HCT116 (cell line): ENCODE results near the gene ERMP1. TPM values are rescaled to one million over a fixed set of nuclear protein-coding genes. Genes with fewer than 3 reads are reported as not detected.

Experiments used
- ATAC-seq: fragments of 200-7000 bp; cut with Tn5 transposase; 2 replicates; pipeline ENCODE4 v1.9.1; 2020; ENCODE audit warnings: mild to moderate bottlenecking, moderate library complexity
- BruUV-seq: library from RNA; stranded (reverse); fragments of 400-500 nt; replicated peaks from 2 replicates; lab custom pipeline; 2021; lab: Mats Ljungman, UMichigan
- CTCF ChIA-PET: fragments of 300-600 bp; sonication (Branson Sonifier 250); formaldehyde crosslinking; loops from one replicate; lab custom pipeline; 2021; ENCODE audit warnings: antibody characterized with exemption; lab: Charles Lee
- POLR2A ChIA-PET: fragments of 300-600, 350-600 bp; sonication (Branson Sonifier 250); formaldehyde crosslinking; loops from one replicate; lab custom pipeline; 2021; ENCODE audit warnings: antibody characterized with exemption; lab: Charles Lee
- RAD21 ChIA-PET, 2 experiments: fragments of 300-600 bp; sonication (Branson Sonifier 250); formaldehyde crosslinking; loops; one replicate each; lab custom pipeline; 2023; ENCODE audit warnings: low total read pairs in 2 of 2; ENCODE audit not compliant: uncharacterized antibody in 2 of 2, unreplicated experiment in 2 of 2, low non-redundant PET in 1 of 2; lab: Charles Lee
- DNase-seq: peaks from one replicate; pipeline ENCODE4 v3.0.0-alpha.2; 2010; ENCODE audit warnings: low read depth, low spot score
- H2AFZ ChIP-seq: fragments of 200-600 bp; shearing (Covaris generic), sonication (generic); 2 replicates; pipeline ENCODE4 v1.6.1; 2017; ENCODE audit warnings: low read depth, mixed run types, mixed read lengths, antibody characterized with exemption, low read length; ENCODE audit not compliant: poor library complexity, severe bottlenecking
- H3K27ac ChIP-seq: 2 replicates; pipeline ENCODE4 v1.5.1; 2012; ENCODE audit warnings: low read depth, low read length
- H3K27me3 ChIP-seq: fragments of 200-600 bp; sonication (generic); 2 replicates; pipeline ENCODE4 v1.6.1; 2016; ENCODE audit warnings: mixed run types, low read length, mixed read lengths; ENCODE audit not compliant: insufficient read depth
- H3K36me3 ChIP-seq, 2 experiments: fragments of 200-500 bp in 1 of 2; fragments of 200-600 bp in 1 of 2; sonication (Bioruptor generic) in 1 of 2; sonication (generic) in 1 of 2; 2 replicates each; pipeline versions ENCODE4 v1.5.1 to v1.6.1; 2014 to 2016; ENCODE audit warnings: low read length in 2 of 2, inconsistent platforms in 1 of 2, mixed read lengths in 1 of 2, mixed run types in 1 of 2; ENCODE audit not compliant: insufficient read depth in 2 of 2, control insufficient read depth in 1 of 2
- H3K4me1 ChIP-seq, 2 experiments: fragments of 200-600 bp in 1 of 2; sonication (generic) in 1 of 2; 2 replicates each; pipeline versions ENCODE4 v1.5.1 to v1.6.1; 2012 to 2017; ENCODE audit warnings: low read length in 2 of 2, inconsistent platforms in 1 of 2, mild to moderate bottlenecking in 1 of 2, mixed read lengths in 1 of 2, mixed run types in 1 of 2, moderate library complexity in 1 of 2; ENCODE audit not compliant: insufficient read depth in 2 of 2, control insufficient read depth in 1 of 2
- H3K4me2 ChIP-seq: fragments of 200-600 bp; sonication (generic); 2 replicates; pipeline ENCODE4 v1.6.1; 2017; ENCODE audit warnings: mixed run types, low read length, mixed read lengths
- H3K4me3 ChIP-seq, 2 experiments: fragments of 200-600 bp in 1 of 2; sonication (generic) in 1 of 2; replicated peaks in 1 of 2; 2 replicates each; pipeline ENCODE4 v1.5.1; 2011 to 2016; ENCODE audit warnings: low read length in 2 of 2, control low read depth in 1 of 2, low read depth in 1 of 2, mild to moderate bottlenecking in 1 of 2, mixed read lengths in 1 of 2, mixed run types in 1 of 2
- H3K79me2 ChIP-seq: fragments of 200-600 bp; sonication (generic); 2 replicates; pipeline ENCODE4 v1.6.1; 2017; ENCODE audit warnings: mild to moderate bottlenecking, mixed run types, low read length, moderate library complexity, mixed read lengths; ENCODE audit not compliant: insufficient read depth
- H3K9ac ChIP-seq: fragments of 200-600 bp; sonication (generic); 2 replicates; pipeline ENCODE4 v1.6.1; 2016; ENCODE audit warnings: low read length, mixed read lengths
- H3K9me2 ChIP-seq: fragments of 200-600 bp; sonication (generic), shearing (Covaris generic); 2 replicates; pipeline ENCODE4 v1.6.1; 2017; ENCODE audit warnings: mixed run types, mild to moderate bottlenecking, moderate library complexity; ENCODE audit not compliant: insufficient read depth
- H3K9me3 ChIP-seq, 2 experiments: fragments of 200-500 bp in 1 of 2; fragments of 200-600 bp in 1 of 2; sonication (Bioruptor generic) in 1 of 2; sonication (generic) in 1 of 2; 2 replicates each; pipeline ENCODE4 v1.6.1; 2014 to 2017; ENCODE audit warnings: low read length in 2 of 2, mixed read lengths in 2 of 2, inconsistent platforms in 1 of 2, low read depth in 1 of 2, mild to moderate bottlenecking in 1 of 2, mixed run types in 1 of 2, moderate library complexity in 1 of 2; ENCODE audit not compliant: control insufficient read depth in 1 of 2, insufficient read depth in 1 of 2
- H4K20me1 ChIP-seq: fragments of 200-600 bp; sonication (generic), shearing (Covaris generic); 2 replicates; pipeline ENCODE4 v1.6.1; 2017; ENCODE audit warnings: mixed run types, mild to moderate bottlenecking, moderate library complexity; ENCODE audit not compliant: insufficient read depth
- FOSL1 ChIP-seq: IDR thresholded peaks from 2 replicates; pipeline ENCODE4 v1.6.1; 2012; ENCODE audit warnings: low read depth
- JUND ChIP-seq: IDR thresholded peaks from 2 replicates; pipeline ENCODE4 v1.6.1; 2012
- SIN3A ChIP-seq: IDR thresholded peaks from 2 replicates; pipeline ENCODE4 v1.6.1; 2012; ENCODE audit warnings: low read depth
- SRF ChIP-seq: IDR thresholded peaks from 2 replicates; pipeline ENCODE4 v1.6.1; 2012; ENCODE audit warnings: low read depth
- YY1 ChIP-seq: IDR thresholded peaks from 2 replicates; pipeline ENCODE4 v1.6.1; 2011; ENCODE audit warnings: low read length, low read depth, moderate library complexity, mild to moderate bottlenecking; ENCODE audit not compliant: insufficient replicate concordance; ENCODE audit errors: extremely low read depth
- ZNF274 ChIP-seq: fragments of 200-500 bp; sonication (Bioruptor generic); IDR thresholded peaks from 2 replicates; pipeline ENCODE4 v1.6.1; 2014; ENCODE audit warnings: mild to moderate bottlenecking, low read depth, low read length, inconsistent platforms
- intact Hi-C: fragments of 100-400 bp; cut with micrococcal nuclease; formaldehyde crosslinking; loops from 2 replicates; pipeline ENCODE4 v1.10.0; 2022
- total RNA-seq: library from RNA; stranded (reverse); gene quantifications from one replicate; pipeline ENCODE4 v1.2.1, GENCODE V29; 2021; ENCODE audit not compliant: unreplicated experiment
- TF ChIP-seq, protein P1 (sequence below): IDR thresholded peaks from 2 replicates; pipeline ENCODE4 v1.6.1; 2012
- TF ChIP-seq, protein P2 (sequence below): IDR thresholded peaks from 2 replicates; pipeline ENCODE4 v1.6.1; 2011; ENCODE audit warnings: mild to moderate bottlenecking, low read length, moderate library complexity; ENCODE audit not compliant: insufficient replicate concordance; ENCODE audit errors: extremely low read depth
- TF ChIP-seq, protein P3 (sequence below), 3 experiments: fragments of 200-600 bp in 1 of 3; sonication (generic) in 1 of 3; IDR thresholded peaks in 2 of 3; conservative IDR thresholded peaks in 1 of 3; 2 replicates each; pipeline ENCODE4 v1.5.1; 2012 to 2017; ENCODE audit warnings: low read depth in 2 of 3, low read length in 2 of 3, antibody characterized with exemption in 1 of 3, borderline replicate concordance in 1 of 3, control low read depth in 1 of 3, mild to moderate bottlenecking in 1 of 3, mixed read lengths in 1 of 3, mixed run types in 1 of 3, moderate library complexity in 1 of 3; ENCODE audit not compliant: insufficient read depth in 1 of 3

Gene ERMP1
- total RNA-seq, 1 experiment from 2014 or later = 29.9 TPM

DNA sequence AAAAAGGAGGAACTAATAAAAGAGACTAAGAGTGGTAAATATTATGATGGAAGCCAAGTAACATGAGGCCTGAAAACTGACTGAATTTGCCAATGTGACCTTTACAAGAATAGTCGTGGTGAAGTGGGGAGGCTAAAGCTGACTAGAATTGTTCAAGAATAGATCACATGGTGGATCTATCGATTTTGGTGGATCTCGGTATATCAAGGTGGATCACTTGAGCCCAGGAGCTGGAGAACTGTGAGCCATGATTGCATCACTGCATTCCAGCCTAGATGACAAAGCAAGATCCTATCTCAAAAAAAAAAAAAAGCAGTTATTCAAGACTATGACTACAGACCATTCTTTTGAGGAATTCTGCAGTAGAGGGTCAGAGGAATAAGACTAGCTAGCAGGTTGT lies 15.1 kb downstream of the ERMP1 start (continued):
- TF ChIP-seq, protein P1, sequence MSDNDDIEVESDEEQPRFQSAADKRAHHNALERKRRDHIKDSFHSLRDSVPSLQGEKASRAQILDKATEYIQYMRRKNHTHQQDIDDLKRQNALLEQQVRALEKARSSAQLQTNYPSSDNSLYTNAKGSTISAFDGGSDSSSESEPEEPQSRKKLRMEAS = no peak

DNA sequence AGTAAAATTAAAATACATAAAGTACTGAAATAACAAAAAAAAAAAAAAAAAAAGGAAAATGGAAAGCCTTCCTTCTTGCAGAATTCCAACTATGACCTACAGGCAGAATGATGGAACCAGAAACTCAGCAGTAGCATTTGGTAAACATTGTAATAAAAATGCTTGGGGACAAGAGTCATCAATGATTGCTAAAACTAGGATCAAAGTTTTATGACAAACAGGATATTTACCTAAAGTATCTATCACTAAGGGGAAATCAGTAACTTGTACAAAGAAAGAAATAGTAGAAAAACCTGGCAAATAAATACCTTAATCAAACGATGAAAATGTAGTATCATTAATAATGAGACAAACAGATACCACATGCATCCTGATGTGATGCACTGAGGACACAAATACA lies 17.5 kb downstream of the ERMP1 start:
- TF ChIP-seq, protein P2, sequence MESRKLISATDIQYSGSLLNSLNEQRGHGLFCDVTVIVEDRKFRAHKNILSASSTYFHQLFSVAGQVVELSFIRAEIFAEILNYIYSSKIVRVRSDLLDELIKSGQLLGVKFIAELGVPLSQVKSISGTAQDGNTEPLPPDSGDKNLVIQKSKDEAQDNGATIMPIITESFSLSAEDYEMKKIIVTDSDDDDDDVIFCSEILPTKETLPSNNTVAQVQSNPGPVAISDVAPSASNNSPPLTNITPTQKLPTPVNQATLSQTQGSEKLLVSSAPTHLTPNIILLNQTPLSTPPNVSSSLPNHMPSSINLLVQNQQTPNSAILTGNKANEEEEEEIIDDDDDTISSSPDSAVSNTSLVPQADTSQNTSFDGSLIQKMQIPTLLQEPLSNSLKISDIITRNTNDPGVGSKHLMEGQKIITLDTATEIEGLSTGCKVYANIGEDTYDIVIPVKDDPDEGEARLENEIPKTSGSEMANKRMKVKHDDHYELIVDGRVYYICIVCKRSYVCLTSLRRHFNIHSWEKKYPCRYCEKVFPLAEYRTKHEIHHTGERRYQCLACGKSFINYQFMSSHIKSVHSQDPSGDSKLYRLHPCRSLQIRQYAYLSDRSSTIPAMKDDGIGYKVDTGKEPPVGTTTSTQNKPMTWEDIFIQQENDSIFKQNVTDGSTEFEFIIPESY = no peak
- TF ChIP-seq SIN3A (no peak), JUND (no peak), ZNF274 (no peak), FOSL1 (no peak), SRF (no peak), YY1 (no peak)
- TF ChIP-seq, protein P3, sequence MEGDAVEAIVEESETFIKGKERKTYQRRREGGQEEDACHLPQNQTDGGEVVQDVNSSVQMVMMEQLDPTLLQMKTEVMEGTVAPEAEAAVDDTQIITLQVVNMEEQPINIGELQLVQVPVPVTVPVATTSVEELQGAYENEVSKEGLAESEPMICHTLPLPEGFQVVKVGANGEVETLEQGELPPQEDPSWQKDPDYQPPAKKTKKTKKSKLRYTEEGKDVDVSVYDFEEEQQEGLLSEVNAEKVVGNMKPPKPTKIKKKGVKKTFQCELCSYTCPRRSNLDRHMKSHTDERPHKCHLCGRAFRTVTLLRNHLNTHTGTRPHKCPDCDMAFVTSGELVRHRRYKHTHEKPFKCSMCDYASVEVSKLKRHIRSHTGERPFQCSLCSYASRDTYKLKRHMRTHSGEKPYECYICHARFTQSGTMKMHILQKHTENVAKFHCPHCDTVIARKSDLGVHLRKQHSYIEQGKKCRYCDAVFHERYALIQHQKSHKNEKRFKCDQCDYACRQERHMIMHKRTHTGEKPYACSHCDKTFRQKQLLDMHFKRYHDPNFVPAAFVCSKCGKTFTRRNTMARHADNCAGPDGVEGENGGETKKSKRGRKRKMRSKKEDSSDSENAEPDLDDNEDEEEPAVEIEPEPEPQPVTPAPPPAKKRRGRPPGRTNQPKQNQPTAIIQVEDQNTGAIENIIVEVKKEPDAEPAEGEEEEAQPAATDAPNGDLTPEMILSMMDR (IDR thresholded peaks at IDR 0.05 in 2 of 3, conservative IDR thresholded peaks at IDR 0.05 in 1 of 3; ENCODE audit: borderline replicate concordance in 1 of 3, insufficient read depth in 1 of 3, low read depth in 2 of 3, low read length in 2 of 3) = no peak
- CTCF ChIA-PET = no interaction called here
- Histone ChIP-seq H4K20me1 (no peaks in the 10 kb centered on the region), H3K27me3 (no peaks in the 10 kb centered on the region), H3K79me2 (peaks cover 17% of the 10 kb centered on the region; the same call in 1 of the 2 replicates), H3K4me1 (peaks cover 15 to 20% of the 10 kb centered on the region in 2 experiments), H3K36me3 (peaks cover 8 to 13% of the 10 kb centered on the region in 2 experiments; a peak in 3 of 4 replicates), H3K9ac (no peak overlapping the region), H3K27ac (no peak overlapping the region), H3K9me3 (no peaks in the 10 kb centered on the region), H3K4me3 (no peak overlapping the region), H3K9me2 (no peaks in the 10 kb centered on the region), H3K4me2 (no peak overlapping the region), H2AFZ (no peak overlapping the region)
- POLR2A ChIA-PET = no interaction called here
- DNase-seq (no peak), ATAC-seq (no peak)
- RAD21 ChIA-PET = no interaction called here
- intact Hi-C loops = no loop called here
- BruUV-seq = no TSS peak
